GM19395 (cell line): ENCODE results near the gene KAZALD1.

Experiments used
- ATAC-seq: cut with Tn5 transposase; IDR thresholded peaks from one replicate; pipeline ENCODE4 v1.9.1; 2021; ENCODE audit warnings: mild to moderate bottlenecking, moderate library complexity; ENCODE audit not compliant: unreplicated experiment

KAZALD1 gene

DNA sequence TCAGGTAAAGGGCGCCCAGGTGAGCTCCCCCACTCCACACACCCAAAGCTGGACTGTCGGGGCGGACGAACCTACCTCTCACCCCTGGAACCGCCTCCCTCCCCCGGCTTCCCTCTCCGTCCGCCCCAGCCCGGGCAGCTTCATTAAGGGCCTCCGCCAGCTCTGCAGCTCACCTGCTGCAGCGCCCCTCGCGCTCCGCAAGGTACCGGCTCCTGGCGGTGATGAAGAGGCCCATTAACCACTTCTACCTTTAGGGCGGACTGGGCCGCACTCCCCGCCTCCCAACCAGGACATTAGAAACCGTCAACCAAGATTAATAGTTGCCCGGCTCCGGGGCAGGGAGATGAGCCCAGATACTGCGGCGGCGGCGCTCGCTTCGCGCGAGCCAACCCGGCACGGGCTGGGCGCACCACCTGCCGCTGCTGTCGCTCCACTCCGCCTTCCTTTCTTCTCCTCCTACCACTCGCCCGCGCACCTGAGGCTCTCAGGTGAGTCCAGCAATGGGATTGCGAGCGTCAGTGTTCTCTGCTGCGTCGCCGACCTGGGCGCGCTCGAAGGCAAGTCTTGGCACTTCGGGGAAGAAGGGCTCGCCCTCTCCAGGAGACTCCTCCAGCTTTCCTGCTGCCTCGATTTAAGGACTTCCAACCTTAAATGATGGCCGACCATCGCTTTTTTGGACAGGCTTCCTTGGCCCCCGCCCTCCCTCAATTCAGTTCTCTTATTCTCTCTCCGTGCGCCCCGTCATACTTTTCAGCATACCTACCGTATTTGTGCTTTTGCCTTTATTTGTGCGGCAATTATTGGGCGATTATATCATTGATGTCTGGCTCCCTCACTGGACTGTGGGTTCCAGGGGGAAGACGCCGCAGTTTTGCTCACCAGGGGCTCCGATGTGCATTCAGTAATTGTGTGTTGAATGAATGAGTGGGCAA lies 13.6 kb upstream of the KAZALD1 start:
- no peak for ATAC-seq

- no peak for ATAC-seq
These were observed 11.3 kb upstream of the KAZALD1 start for GRCh38 chr10:101050208-101051069.

DNA sequence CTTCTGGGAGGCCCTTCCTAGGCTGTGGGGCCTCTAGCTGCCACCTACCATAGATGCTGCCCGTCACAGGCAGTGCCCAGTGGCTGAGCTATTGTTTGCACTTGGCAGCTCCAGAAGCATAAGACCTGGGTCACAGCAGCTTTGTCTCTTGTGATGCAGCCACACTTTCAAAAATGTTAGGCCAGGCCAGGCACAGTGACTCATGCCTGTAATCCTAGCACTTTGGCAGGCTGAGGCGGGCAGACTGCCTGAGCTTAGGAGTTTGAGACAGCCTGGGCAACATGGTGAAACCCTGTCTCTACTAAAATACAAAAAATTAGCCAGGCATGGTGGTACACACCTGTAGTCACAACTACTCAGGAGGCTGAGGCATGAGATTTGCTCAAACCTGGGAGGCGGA lies 9.5 kb upstream of the KAZALD1 start:
- no peak for ATAC-seq

GRCh38 chr10:101053516-101053915 lies 8.3 kb upstream of the KAZALD1 start:
- no peak for ATAC-seq

GRCh38 chr10:101054351-101054750 lies 7.4 kb upstream of the KAZALD1 start:
- ATAC-seq: no peak

DNA sequence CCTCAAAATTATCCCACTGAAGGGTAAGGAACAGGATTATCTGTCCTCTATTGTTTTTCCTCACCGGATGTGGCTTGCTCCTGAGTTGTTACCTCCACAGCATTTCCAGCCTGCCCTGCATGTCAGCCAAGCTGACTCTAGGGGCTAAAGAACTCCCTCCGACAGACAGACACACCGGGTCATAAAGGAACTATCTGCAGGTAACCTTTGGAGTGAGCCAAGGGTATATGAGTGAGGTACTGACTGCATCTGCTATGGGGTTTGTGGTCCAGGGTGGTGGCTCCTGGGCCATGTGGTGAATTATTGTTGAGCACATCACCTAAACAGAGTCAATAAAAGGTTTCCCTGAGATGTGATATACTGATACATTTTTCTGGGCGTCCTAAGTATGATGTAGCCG lies 6.9 kb upstream of the KAZALD1 start:
- ATAC-seq: no peak

DNA sequence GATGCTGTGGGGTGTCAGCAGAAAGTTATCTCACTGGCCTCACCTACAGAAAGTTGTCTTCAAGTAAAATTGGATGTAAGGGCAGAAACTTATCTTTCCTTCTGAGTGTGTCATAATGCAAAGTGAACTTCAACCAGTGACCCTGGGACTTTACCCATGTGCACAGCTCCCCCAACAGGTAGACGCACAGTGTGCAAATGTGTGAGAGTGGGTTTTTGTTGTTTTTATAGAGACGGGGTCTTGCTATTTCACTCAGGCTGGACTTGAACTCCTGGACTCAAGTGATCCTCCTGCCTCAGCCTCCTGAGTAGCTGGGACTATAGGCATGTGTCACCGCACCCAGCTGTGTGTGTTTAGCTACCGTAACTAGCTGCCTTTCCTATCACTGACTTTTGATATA lies 6.4 kb upstream of the KAZALD1 start:
- no peak for ATAC-seq

GRCh38 chr10:101056365-101057151 lies 5.2 kb upstream of the KAZALD1 start:
- ATAC-seq: no peak

DNA sequence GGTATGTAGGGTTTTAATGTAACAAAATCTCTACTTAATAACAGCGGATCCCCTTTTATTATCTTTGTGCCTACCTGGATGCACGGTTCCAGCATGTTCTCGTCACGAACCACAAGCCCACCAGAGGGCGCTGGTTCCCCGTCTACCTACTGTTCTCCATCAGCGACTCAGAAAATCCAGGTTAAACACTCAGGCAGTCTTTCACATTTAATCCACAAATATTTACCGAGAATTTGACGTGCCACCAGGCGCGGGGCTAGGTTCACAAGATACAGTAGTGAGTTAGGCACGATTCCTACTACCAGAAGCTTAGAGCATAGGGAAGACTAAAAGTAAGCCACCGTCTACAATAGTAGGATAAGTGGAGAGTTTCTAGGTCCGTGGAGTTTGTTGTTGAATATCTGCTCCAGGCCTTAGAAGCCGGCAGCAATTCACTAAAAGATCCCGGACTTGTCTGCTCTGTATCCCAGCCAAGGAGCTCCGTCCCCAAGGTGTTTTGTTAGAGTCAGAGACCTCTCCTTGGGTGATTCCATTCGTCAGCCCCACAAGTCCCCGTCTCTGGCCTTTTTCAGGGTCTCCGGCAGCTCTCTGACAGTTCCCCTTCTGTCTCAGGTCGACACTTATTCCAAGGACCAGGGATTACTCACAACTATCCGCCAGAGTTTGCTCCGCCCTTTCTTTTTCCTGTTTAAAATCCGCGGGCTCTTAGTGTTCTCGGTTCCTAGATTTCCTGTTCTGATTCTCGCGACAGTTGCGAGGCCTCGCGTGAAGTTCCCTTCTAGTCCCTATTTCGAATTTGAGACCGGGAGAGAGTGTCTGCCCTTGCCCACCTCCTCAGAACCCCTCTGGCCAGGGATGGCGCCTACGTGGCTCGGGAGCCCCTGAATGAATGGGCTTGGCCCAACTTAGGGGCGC lies 1.5 kb upstream of the KAZALD1 start:
- ATAC-seq: peak; percentile 49

- peak; percentile 65 for ATAC-seq
These were observed 702 bp upstream of the KAZALD1 start for GRCh38 chr10:101060951-101061623.

- no peak for ATAC-seq
These were observed 652 bp downstream of the KAZALD1 start for GRCh38 chr10:101062232-101063049.

DNA sequence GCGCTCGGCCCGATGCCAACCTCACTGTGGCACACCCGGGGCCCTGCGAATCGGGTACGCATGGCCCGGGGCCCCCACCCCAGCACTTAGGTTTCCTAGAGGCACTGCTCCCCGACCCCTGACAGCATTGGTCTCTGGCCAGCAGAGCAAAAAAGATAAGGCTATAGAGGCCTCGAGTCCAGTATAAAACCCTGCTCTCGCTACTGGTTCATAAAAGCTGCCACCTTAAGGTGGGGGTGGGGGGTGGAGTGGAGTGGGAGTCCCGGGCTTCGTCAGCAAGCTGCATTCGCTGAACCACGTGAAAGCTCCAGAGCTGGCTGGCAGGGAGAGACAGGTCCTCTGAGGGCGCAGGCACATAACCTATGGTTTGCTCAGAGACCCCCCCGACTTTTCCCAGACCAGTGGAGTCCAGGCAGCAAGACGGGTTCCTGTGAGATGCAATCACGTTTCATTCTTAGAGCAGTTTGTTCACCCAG lies 1.3 kb downstream of the KAZALD1 start:
- no peak for ATAC-seq

DNA sequence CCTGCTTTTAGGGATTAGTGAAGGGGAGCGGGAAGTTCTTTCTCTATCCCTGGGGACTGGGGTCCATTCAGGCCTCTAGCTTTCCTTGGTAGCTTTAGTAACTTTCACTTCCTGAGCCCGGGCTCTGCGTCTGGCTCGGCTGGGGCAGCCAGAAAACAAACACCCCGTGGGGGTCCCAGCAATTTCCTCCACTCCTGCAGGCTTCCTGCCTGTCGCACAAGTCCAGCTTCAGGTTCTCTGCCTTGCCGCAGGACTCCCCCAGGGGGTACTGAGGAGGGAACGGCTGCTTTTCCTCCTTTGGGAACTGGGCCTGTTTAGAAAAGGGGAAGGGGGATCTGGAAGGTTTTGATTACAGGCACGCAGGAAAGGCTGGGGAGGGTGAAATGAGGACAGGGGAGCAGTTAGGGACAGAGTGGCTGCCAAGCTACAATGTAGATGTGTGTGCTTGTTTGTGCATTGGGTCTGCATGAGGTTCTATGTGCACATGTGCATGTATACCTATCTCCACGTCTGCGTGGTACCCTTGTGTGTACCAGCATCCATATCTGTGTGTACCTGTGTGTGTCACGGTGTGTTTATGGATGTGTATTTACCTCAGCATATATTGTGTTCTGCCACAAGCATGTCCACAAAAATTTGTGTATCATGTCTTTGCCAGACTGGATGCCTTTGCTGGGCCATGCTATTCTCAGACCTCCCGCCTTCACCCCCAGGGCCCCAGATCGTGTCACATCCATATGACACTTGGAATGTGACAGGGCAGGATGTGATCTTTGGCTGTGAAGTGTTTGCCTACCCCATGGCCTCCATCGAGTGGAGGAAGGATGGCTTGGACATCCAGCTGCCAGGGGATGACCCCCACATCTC lies 2.0 kb downstream of the KAZALD1 start:
- no peak for ATAC-seq

GRCh38 chr10:101064415-101065030 lies 2.7 kb downstream of the KAZALD1 start:
- no peak for ATAC-seq

GRCh38 chr10:101065481-101066145 lies 3.8 kb downstream of the KAZALD1 start:
- ATAC-seq: no peak

DNA sequence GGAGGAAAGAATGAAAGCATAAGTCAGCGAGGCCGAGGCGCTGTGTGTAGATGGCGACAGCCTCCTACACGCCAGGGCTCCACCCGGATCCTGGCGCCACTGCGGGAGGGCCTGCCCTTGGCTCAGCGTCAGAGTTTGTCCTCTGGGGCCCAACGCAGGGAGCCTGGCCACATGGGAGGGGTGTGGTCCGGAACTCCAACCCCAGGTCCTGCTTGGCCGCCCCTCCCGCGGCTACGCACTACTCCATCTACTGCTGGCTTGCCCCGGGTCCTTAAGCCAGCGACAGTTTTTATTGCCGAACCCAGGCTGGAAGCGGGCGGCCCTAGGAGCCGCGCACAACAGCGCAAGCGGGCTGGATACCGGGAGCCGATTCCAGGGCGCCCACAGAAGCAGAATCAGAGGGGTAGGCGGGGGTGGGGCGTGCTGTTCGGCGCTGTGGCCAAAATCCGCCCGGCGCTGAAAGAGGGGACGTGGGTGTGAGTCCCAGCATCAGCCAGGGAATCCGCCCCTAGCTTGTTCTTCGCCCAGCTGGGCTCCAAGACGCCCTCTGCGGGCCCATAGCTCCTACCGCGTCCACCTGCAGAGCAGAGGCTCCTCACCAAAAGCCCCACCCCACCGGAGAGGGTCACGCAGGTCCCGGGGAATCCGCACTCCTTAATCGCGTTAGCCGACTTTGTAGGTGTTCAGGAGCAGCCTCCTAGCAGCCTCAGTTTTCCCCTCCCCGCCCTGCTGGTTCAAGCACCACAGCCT lies 4.5 kb downstream of the KAZALD1 start:
- peak; percentile 48 for ATAC-seq
